ACHN (cell line): ENCODE results near the gene INO80.

Experiments used
- DNase-seq: peaks from one replicate; pipeline ENCODE4 v3.0.0-alpha.2; 2015
- in situ Hi-C: cut with HindIII; loops from 2 replicates; pipeline ENCODE4 v1.10.0; 2017; ENCODE audit warnings: low sequenced_read_pairs, low pct_ligation_motif_present, low pct_unique_long_range_greater_than_20kb

INO80 gene

GRCh38 chr15:41019174-41019573, 96.9 kb downstream of the INO80 start:
- in situ Hi-C loops: no loop called here

GRCh38 chr15:41018534-41018933, 97.5 kb downstream of the INO80 start:
- no peak for DNase-seq
- in situ Hi-C loops: no loop called here

More at GRCh38 chr15:41019174-41019573, 96.9 kb downstream of the INO80 start:
- no peak for DNase-seq

GRCh38 chr15:41017066-41017735, 98.9 kb downstream of the INO80 start:
- in situ Hi-C loops: no loop called here

GRCh38 chr15:41013691-41014414, 102.2 kb downstream of the INO80 start:
- no peak for DNase-seq
- in situ Hi-C loops: no loop called here

More at GRCh38 chr15:41017066-41017735, 98.9 kb downstream of the INO80 start:
- no peak for DNase-seq

- in situ Hi-C loops: no loop called here
- no peak for DNase-seq
Measured at GRCh38 chr15:41011055-41011815, 104.8 kb downstream of the INO80 start.

- in situ Hi-C loops: no loop called here
- no peak for DNase-seq
Measured at GRCh38 chr15:41010345-41010744, 105.7 kb downstream of the INO80 start.

- no peak for DNase-seq
Measured at GRCh38 chr15:41006479-41006878, 109.6 kb downstream of the INO80 start.

GRCh38 chr15:41004490-41004889, 111.6 kb downstream of the INO80 start:
- DNase-seq: no peak
- in situ Hi-C loops: no loop called here

More at GRCh38 chr15:41006479-41006878, 109.6 kb downstream of the INO80 start:
- in situ Hi-C loops: no loop called here

- in situ Hi-C loops: no loop called here
Measured at GRCh38 chr15:41001524-41002214, 114.4 kb downstream of the INO80 start.

GRCh38 chr15:40999190-40999589, 116.9 kb downstream of the INO80 start:
- in situ Hi-C loops: no loop called here
- DNase-seq: no peak

More at GRCh38 chr15:41001524-41002214, 114.4 kb downstream of the INO80 start:
- no peak for DNase-seq

- in situ Hi-C loops: no loop called here
- DNase-seq: no peak
Measured at GRCh38 chr15:40995656-40996055, 120.4 kb downstream of the INO80 start.

GRCh38 chr15:40992825-40993224, 123.3 kb downstream of the INO80 start:
- DNase-seq: no peak
- in situ Hi-C loops: no loop called here

GRCh38 chr15:40992241-40992741, 123.8 kb downstream of the INO80 start:
- in situ Hi-C loops: no loop called here
- DNase-seq: no peak

- no peak for DNase-seq
- in situ Hi-C loops: no loop called here
Measured at GRCh38 chr15:40991355-40991754, 124.7 kb downstream of the INO80 start.

- in situ Hi-C loops: no loop called here
- DNase-seq: no peak
Measured at GRCh38 chr15:40990789-40991188, 125.3 kb downstream of the INO80 start.

- in situ Hi-C loops: no loop called here
Measured at GRCh38 chr15:40990080-40990479, 126.0 kb downstream of the INO80 start.

GRCh38 chr15:40988156-40988555, 127.9 kb downstream of the INO80 start:
- in situ Hi-C loops: no loop called here
- DNase-seq: no peak

More at GRCh38 chr15:40990080-40990479, 126.0 kb downstream of the INO80 start:
- no peak for DNase-seq

GRCh38 chr15:40986820-40987219, 129.3 kb downstream of the INO80 start:
- in situ Hi-C loops: no loop called here
- DNase-seq: no peak
